HL-60/S4 (cell line): ENCODE measurements around the gene MPST.
"Not testable (repeated sequence)": the region's sequence is repeated elsewhere in the genome, so short reads cannot be mapped to it uniquely, and the experiment has no call there.

Experiments
- in situ Hi-C: fragments of 300-500 bp; cut with MboI; formaldehyde crosslinking; loops from 2 replicates; pipeline ENCODE4 v1.14.3; 2022; ENCODE audit warnings: low sequenced_read_pairs

The MPST gene

DNA sequence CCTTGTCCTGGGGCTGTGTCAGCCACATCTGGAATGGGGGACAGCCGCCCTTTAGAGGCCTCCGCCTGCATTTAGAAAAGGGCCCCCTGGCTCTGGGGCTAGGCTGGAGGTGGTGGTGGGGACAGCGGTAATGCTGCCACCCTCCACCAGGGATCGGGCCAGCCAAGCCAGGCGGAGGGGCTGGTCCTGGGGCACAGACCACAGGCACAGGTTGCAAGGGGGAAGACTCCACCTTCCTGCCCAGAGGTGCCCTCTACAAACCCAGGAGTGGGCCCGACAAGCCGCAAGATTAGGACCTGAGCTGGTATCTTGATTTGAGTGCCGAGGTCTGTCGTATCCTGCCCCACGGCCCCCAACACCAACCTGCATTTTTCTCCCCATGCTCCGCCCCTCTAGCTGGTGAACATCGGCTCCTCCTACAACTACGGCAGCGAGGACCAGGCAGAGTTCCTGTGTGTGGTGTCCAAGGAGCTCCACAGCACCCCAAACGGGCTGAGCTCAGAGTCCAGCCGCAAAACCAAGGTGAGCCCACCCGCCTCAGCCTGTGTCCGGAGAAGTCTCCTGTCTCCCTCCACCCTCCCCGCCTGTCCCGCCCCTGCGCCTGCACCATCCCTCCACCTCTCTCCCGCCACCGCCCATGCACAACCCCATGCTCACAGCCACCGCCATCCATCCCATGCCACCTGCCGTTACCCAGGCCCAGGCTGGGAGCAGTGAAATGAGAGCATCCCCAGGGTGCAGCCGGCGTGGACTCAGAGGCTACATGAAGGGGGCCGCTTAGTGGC is 39.6 kb downstream of the MPST start:
- in situ Hi-C loops = no loop called here

- in situ Hi-C loops = no loop called here
Measured at GRCh38 chr22:37059876-37060449, 40.4 kb downstream of the MPST start.

- in situ Hi-C loops = no loop called here
Measured at GRCh38 chr22:37060801-37061610, 41.5 kb downstream of the MPST start.

GRCh38 chr22:37061611-37062375 is 42.3 kb downstream of the MPST start:
- in situ Hi-C loops = no loop called here

DNA sequence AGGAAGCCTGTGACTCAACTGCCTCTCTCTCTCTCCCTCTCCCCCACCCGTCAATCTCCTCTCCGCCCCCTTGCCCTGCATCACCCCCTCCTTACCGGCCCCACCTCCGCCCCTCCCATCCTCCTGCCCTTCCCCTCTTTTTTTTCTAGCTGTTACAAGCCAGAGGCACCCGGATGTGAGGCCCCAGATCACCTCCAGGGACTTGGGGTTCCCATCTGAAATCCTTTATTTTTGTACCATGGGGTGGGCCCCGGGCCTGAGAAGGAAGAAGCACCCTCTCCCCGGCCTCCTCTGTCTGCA is 42.8 kb downstream of the MPST start:
- in situ Hi-C loops = no loop called here

DNA sequence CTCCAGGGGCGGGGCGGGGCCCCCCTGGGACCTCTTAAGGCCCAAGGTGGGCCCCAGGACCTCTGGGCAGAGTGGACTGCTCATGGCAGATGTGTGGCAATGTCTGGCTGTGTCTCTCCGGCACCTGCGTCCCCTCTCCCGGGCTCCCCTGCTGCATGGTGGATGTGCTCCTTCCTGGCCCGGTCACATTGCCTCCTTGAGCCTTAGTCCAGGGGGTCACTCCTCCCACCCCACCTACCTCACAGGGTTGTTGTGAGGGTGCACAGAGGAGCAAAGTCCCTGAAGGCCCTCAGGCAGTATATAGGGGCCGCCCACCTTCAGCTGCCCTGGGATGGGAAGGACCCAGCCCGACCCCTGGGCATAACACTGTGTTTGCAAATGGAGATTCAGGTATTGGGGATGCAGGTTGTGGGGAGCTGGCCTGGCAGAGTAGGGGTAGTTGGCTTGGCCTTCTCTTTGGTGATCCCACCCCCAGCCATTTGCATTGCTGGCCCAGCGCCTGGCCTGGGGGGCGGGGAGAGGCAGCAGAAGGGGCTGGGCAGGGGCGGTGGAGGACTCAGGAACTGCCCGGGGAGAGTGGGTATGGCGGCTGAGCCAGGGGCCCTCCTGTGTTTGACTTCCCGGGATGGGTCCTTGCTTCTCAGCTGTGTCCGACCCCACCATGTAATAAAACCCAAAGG is 43.3 kb downstream of the MPST start:
- in situ Hi-C loops = no loop called here

DNA sequence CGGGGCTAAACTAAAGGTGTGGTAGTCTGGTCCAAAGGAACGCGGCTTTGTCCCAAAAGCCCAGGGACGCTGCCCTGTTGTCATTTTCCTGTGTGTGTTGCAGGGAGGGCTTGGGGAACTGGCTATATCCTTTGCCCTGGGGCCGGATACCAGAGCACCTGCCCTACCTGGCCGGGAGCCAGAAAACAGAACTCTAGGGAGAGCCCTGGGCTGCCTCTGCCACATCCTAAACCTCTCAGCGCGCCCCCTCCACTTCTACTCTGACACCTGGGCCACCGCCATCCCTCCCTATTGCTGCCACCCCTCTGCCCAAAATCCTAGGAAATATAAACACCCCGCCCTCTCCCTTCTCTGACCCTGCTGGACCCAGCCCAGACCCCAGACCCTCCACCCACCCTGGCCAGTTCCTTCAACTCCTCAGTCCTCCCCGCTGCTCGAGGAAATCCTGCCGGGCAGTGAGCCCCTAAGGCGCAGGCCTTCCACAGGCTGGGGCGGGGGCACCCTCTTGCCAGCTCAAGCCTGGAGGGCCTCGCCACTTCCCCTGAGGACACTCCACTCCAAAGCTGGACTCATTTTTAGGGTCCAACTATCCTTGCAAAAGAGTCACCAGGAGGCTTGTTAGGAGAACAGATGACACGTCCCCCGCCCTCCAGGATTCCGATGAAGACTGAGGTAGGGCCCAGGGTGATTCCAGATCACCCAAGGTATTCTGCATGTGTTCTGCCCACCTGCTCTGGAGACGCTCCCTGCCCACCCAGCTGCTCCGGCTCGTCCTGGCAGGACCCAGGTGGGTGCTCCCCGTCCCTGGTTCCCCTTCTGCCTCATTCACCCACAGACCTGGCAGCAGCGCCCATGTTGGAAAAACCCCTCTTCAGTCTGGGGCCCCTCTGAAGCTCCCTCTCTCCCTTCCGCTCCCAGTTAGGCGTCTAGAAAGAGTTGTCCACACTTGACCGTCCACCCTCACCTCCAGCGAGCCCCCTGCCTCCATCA is 44.2 kb downstream of the MPST start:
- in situ Hi-C loops = no loop called here

- in situ Hi-C loops = no loop called here
Measured at GRCh38 chr22:37064553-37064952, 45.0 kb downstream of the MPST start.

DNA sequence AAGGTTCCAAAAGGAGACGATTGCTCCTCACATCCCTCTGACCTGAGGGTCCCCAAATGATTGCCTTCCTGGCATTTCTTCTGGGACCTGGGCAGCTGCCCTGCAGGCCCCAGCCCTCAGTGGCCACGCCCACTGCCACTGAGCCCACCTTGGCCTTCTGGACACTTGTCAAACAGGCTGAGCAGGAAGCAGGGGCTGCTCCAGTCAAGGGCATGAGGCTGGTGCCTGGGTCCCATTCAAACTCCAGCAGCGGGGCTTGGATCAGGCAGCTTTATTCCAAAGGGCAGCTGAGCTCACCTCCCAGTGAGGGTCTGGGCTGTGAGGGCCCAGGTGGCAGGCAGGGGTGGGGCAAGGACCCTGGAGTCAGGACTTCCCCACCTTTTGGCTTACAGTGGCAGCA is 45.6 kb downstream of the MPST start:
- in situ Hi-C loops = no loop called here

DNA sequence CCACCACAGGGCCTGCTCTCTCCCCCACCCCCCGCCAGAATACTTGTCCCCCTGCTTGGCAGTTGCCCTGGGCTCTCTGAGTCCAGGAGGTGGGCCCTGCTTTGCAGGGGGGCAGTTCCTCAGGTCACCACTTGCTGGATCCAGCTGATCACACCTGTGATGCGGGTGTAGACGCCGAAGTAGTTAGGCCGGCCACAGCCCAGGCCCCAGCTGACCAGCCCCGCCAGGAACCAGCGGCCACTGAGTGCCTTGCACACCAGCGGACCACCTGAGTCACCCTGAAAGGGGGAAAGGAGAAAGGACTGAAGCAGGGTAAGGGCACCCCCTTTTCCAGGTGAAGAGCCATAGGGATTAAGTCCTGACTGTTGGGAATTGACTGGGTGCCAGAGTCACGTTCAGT is 46.4 kb downstream of the MPST start:
- in situ Hi-C loops = no loop called here

DNA sequence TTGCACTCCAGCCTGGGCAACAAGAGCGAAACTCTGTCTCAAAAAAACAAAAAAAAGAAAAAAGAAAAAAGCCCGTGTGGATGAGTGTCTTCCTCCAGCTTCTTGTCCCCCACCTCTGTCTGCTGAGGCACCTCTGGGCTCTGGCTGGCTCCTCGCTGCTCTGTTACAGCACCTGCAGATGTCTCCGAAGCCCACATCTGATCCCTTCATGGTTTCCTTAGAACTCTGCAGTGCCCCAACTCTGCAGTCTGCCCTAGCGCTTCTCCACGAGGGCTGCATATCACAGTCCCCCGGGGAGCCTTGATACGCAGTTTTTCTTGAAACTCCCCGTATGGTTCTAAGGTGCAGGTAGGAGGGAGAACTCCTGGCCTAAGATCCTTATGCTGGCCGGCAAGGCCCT is 47.9 kb downstream of the MPST start:
- in situ Hi-C loops = no loop called here

DNA sequence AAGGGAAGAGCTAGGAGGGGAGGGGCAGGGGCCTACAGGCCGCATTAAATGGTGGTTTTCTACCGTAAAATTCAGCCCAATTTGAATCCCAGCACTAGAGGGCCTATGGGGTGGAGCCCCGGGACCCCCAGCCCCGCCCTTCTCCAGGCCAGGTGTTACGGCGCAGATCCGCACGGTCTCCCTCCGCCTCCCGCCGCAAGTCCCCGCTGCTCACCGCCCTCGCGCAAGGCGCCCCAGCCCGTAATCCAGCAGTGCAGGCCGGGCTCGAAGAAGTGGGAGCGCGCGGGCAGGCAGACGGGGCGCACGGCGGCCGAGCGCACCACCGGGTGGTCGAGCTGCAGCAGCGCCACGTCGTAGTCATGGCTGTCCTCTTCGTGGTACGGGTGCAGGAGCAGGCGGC is 49.3 kb downstream of the MPST start:
- in situ Hi-C loops = no loop called here

- in situ Hi-C loops = no loop called here
Measured at GRCh38 chr22:37069319-37069718, 49.8 kb downstream of the MPST start.

GRCh38 chr22:37069719-37070118 is 50.2 kb downstream of the MPST start:
- in situ Hi-C loops = no loop called here

GRCh38 chr22:37070334-37070733 is 50.8 kb downstream of the MPST start:
- in situ Hi-C loops = no loop called here

DNA sequence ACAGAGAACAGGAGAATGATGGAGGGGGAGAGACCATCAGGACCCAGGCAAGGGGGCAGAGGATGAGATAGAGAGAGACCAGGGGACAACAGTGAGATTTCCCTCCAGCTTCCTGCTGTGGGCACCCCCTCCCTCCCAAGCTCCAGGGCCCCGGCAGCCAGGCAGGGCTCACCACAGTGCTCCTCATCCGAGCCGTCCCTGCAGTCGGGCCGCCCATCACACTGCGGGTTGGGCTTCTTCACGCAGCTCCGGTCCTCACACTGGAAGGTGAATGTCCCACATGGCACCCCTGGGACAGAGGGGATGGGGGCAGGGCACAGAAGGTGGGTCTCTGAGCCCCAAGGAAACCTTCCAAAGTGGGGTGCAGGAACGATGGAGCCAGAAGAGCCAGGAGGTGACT is 51.2 kb downstream of the MPST start:
- in situ Hi-C loops = no loop called here

DNA sequence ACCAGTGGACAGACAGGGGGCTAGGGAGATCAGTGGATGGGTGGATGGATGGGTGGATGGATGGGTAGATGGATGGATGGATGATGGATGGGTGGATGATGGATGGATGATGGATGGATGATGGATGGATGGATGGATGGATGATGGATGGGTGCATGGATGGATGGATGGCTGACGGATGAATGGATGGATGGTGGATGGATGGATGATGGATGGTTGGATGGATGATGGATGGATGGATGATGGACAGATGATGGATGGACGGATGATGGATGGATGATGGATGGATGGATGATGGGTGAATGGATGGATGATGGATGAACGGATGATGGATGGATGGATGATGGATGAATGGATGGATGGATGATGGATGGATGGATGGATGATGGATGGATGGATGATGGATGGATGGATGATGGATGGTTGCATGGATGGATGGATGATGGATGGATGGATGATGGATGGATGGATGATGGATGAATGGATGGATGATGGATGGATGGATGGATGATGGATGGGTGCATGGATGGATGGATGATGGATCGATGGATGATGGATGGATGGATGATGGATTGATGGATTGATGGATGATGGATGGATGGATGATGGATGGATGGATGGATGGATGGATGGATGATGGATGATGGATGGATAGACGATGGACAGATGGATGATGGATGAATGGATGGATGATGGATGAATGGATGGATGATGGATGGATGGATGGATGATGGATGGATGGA is 52.5 kb downstream of the MPST start:
- in situ Hi-C loops = not testable (repeated sequence)

GRCh38 chr22:37072673-37073072 is 53.1 kb downstream of the MPST start:
- in situ Hi-C loops = no loop called here

DNA sequence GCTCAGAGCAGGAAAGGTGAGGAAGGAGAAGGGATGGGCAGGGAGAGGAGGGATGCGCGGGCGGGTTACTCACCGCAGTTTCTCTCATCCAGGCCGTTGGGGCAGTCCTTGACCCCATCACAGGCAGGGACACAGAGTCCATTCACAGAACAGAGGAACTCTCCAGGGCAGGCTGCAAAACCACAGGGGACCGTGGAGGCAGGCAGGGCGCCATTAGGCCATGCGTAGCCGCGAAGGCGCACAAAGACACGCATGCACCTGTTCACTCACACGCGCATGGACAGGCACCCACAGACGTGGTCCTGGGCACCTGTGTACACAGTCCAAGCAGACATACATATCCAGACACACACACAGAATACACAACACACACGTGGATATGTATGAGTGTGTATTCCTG is 55.0 kb downstream of the MPST start:
- in situ Hi-C loops = no loop called here
